H9 (cell line): ENCODE results near the gene CRACR2B. TPM values are rescaled to one million over a fixed set of nuclear protein-coding genes. Genes with fewer than 3 reads are reported as not detected.

ENCODE experiments used
- DNase-seq: peaks from one replicate; pipeline ENCODE4 v3.0.0-alpha.2; 2017
- H2AFZ ChIP-seq: one replicate; pipeline ENCODE4 v1.6.1; 2013; ENCODE audit warnings: mild to moderate bottlenecking, low read length, control low read depth, moderate library complexity
- H2AK5ac ChIP-seq: 2 replicates; pipeline ENCODE4 v1.6.1; 2013; ENCODE audit warnings: low read length, control low read depth, mixed read lengths; ENCODE audit not compliant: insufficient read length
- H2BK120ac ChIP-seq: one replicate; pipeline ENCODE4 v1.6.1; 2013; ENCODE audit warnings: low read depth, mild to moderate bottlenecking, low read length, control low read depth, inconsistent platforms; ENCODE audit not compliant: poor library complexity, severe bottlenecking
- H2BK12ac ChIP-seq: 2 replicates; pipeline ENCODE4 v1.6.1; 2013; ENCODE audit warnings: low read length, control low read depth, mixed read lengths, low read depth; ENCODE audit not compliant: insufficient read length
- H2BK15ac ChIP-seq: 2 replicates; pipeline ENCODE4 v1.6.1; 2013; ENCODE audit warnings: low read depth, low read length, control low read depth
- H2BK20ac ChIP-seq: one replicate; pipeline ENCODE4 v1.6.1; 2013; ENCODE audit warnings: low read depth, mild to moderate bottlenecking, low read length, control low read depth, inconsistent platforms; ENCODE audit not compliant: poor library complexity, severe bottlenecking
- H2BK5ac ChIP-seq: 2 replicates; pipeline ENCODE4 v1.6.1; 2013; ENCODE audit warnings: low read length, control low read depth, mixed read lengths; ENCODE audit not compliant: insufficient read length
- H3K14ac ChIP-seq: 2 replicates; pipeline ENCODE4 v1.6.1; 2013; ENCODE audit warnings: low read length, control low read depth; ENCODE audit not compliant: insufficient read depth
- H3K18ac ChIP-seq: 2 replicates; pipeline ENCODE4 v1.6.1; 2013; ENCODE audit warnings: low read depth, mild to moderate bottlenecking, mixed read lengths, low read length, control low read depth; ENCODE audit not compliant: insufficient read length
- H3K23ac ChIP-seq: 2 replicates; pipeline ENCODE4 v1.6.1; 2013; ENCODE audit warnings: low read length, control low read depth, mixed read lengths, low read depth; ENCODE audit not compliant: insufficient read length
- H3K23me2 ChIP-seq: 2 replicates; pipeline ENCODE4 v1.6.1; 2013; ENCODE audit warnings: low read depth, mild to moderate bottlenecking, mixed read lengths, low read length, control low read depth; ENCODE audit not compliant: insufficient read length, poor library complexity, severe bottlenecking
- H3K27ac ChIP-seq: 2 replicates; pipeline ENCODE4 v1.5.1; 2013; ENCODE audit warnings: low read length, control low read depth, mixed read lengths, low read depth; ENCODE audit not compliant: insufficient read length
- H3K27me3 ChIP-seq: 2 replicates; pipeline ENCODE4 v1.6.1; 2013; ENCODE audit warnings: low read length, control low read depth, inconsistent platforms; ENCODE audit not compliant: insufficient read depth
- H3K4ac ChIP-seq: 2 replicates; pipeline ENCODE4 v1.6.1; 2013; ENCODE audit warnings: low read depth, mild to moderate bottlenecking, control low read depth, inconsistent platforms, low read length, moderate library complexity
- H3K4me1 ChIP-seq: 2 replicates; pipeline ENCODE4 v1.6.1; 2013; ENCODE audit warnings: low read length, control low read depth, inconsistent platforms; ENCODE audit not compliant: insufficient read depth
- H3K4me2 ChIP-seq: 2 replicates; pipeline ENCODE4 v1.6.1; 2013; ENCODE audit warnings: low read length, control low read depth, mixed read lengths; ENCODE audit not compliant: insufficient read length, insufficient read depth
- H3K56ac ChIP-seq: 2 replicates; pipeline ENCODE4 v1.6.1; 2013; ENCODE audit warnings: low read depth, mild to moderate bottlenecking, mixed read lengths, low read length, control low read depth; ENCODE audit not compliant: insufficient read length
- H3K79me1 ChIP-seq: 2 replicates; pipeline ENCODE4 v1.6.1; 2013; ENCODE audit warnings: low read depth, mild to moderate bottlenecking, moderate library complexity, low read length, control low read depth, inconsistent platforms; ENCODE audit not compliant: insufficient read depth, poor library complexity, severe bottlenecking
- H3K79me2 ChIP-seq: 2 replicates; pipeline ENCODE4 v1.6.1; 2013; ENCODE audit warnings: low read length, control low read depth, inconsistent platforms; ENCODE audit not compliant: insufficient read depth
- H3K9ac ChIP-seq: 2 replicates; pipeline ENCODE4 v1.6.1; 2013; ENCODE audit warnings: low read length, control low read depth, mixed read lengths; ENCODE audit not compliant: insufficient read length; ENCODE audit errors: extremely low read depth
- H3K9me3 ChIP-seq: one replicate; pipeline ENCODE4 v1.6.1; 2013; ENCODE audit warnings: low read depth, low read length, inconsistent platforms; ENCODE audit not compliant: control insufficient read depth
- H3T11ph ChIP-seq: one replicate; pipeline ENCODE4 v1.6.1; 2013; ENCODE audit warnings: mild to moderate bottlenecking, low read length, control low read depth, inconsistent platforms
- H4K20me1 ChIP-seq: one replicate; pipeline ENCODE4 v1.6.1; 2013; ENCODE audit not compliant: control insufficient read depth, insufficient read length, insufficient read depth
- H4K5ac ChIP-seq: 2 replicates; pipeline ENCODE4 v1.6.1; 2013; ENCODE audit warnings: low read depth, mild to moderate bottlenecking, mixed read lengths, low read length, control low read depth; ENCODE audit not compliant: insufficient read length
- H4K8ac ChIP-seq: replicated peaks from 2 replicates; pipeline ENCODE4 v1.6.1; 2013; ENCODE audit warnings: low read length, control low read depth, mixed read lengths, low read depth; ENCODE audit not compliant: insufficient read length
- H4K91ac ChIP-seq: 2 replicates; pipeline ENCODE4 v1.6.1; 2013; ENCODE audit warnings: low read depth, mild to moderate bottlenecking, moderate library complexity, mixed read lengths, low read length, control low read depth; ENCODE audit not compliant: insufficient read length
- H3K27ac Mint-ChIP-seq, 3 experiments: 2 replicates in 2 of 3; 3 replicates in 1 of 3; pipeline ENCODE4 v1.8.0; 2020 to 2021; ENCODE audit warnings: mixed read lengths in 3 of 3, mild to moderate bottlenecking in 1 of 3, moderate library complexity in 1 of 3
- H3K27me3 Mint-ChIP-seq: 2 replicates; pipeline ENCODE4 v1.8.0; 2021; ENCODE audit warnings: low read depth, mild to moderate bottlenecking, moderate library complexity, mixed read lengths
- H3K36me3 Mint-ChIP-seq, 3 experiments: 2 replicates in 2 of 3; 3 replicates in 1 of 3; pipeline ENCODE4 v1.8.0; 2020 to 2021; ENCODE audit warnings: low read depth in 3 of 3, mixed read lengths in 3 of 3; ENCODE audit not compliant: insufficient read depth in 1 of 3
- H3K4me1 Mint-ChIP-seq, 2 experiments: 2 replicates each; pipeline ENCODE4 v1.8.0; 2020; ENCODE audit warnings: mixed read lengths in 2 of 2
- H3K4me3 Mint-ChIP-seq, 2 experiments: 2 replicates in 1 of 2; 3 replicates in 1 of 2; pipeline ENCODE4 v1.8.0; 2020 to 2021; ENCODE audit warnings: mild to moderate bottlenecking in 2 of 2, mixed read lengths in 2 of 2, moderate library complexity in 1 of 2
- H3K9me3 Mint-ChIP-seq, 2 experiments: 2 replicates in 1 of 2; 3 replicates in 1 of 2; pipeline ENCODE4 v1.8.0; 2020; ENCODE audit warnings: mild to moderate bottlenecking in 2 of 2, mixed read lengths in 2 of 2, moderate library complexity in 1 of 2
- CTCF ChIP-seq: fragments of 200-600 bp; sonication (generic); conservative IDR thresholded peaks from 3 replicates; pipeline ENCODE4 v1.8.0; 2021; ENCODE audit warnings: antibody characterized with exemption, mild to moderate bottlenecking
- WGBS: extraction: QIAGEN DNeasy Blood & Tissue Kit; methylation state at CpG from one replicate; pipeline ENCODE4 v1.1.7; 2013; ENCODE audit warnings: missing lambda C conversion rate, low lambda C conversion rate, mixed read lengths; ENCODE audit not compliant: insufficient read length; ENCODE audit errors: extremely low coverage; 5-methylcytosine and 5-hydroxymethylcytosine counted together
- total RNA-seq: library from RNA; stranded (reverse); gene quantifications from 2 replicates; pipeline ENCODE4 v1.2.1, GENCODE V29; 2021

The CRACR2B gene
- total RNA-seq, 1 experiment from 2014 or later, result 29.0 TPM

- no peak overlapping the region for H2BK20ac ChIP-seq
- no peak for DNase-seq
- H3K23me2 ChIP-seq, result no peaks in the 10 kb centered on the region
- H3K23ac ChIP-seq, result no peak overlapping the region
- Mint-ChIP-seq H3K27me3 (peaks cover 3% of the 10 kb centered on the region; the same call in 1 of the 2 replicates), H3K36me3 (peaks cover 20 to 43% (median 37%) of the 10 kb centered on the region in 3 experiments), H3K27ac (no peak overlapping the region), H3K4me3 (no peak overlapping the region), H3K4me1 (peaks cover 3 to 4% of the 10 kb centered on the region in 2 experiments), H3K9me3 (no peaks in the 10 kb centered on the region)
- TF ChIP-seq CTCF, result no peak
- no peaks in the 10 kb centered on the region for H3K79me1 ChIP-seq
- H2BK5ac ChIP-seq, result no peak overlapping the region
- 0 out of 2 replicates have a peak, but pooled peaks cover 2% of the 10 kb centered on the region for H3K4me1 ChIP-seq
- no peak overlapping the region for H4K5ac ChIP-seq
- H2BK15ac ChIP-seq, result no peak overlapping the region
- H3K79me2 ChIP-seq, result no peaks in the 10 kb centered on the region
- H2BK12ac ChIP-seq, result no peak overlapping the region
- no peak overlapping the region for H3K14ac ChIP-seq
- H3K18ac ChIP-seq, result no peak overlapping the region
- no peak overlapping the region for H2AFZ ChIP-seq
- no peak overlapping the region for H2BK120ac ChIP-seq
- H3K56ac ChIP-seq, result no peak overlapping the region
- no peak overlapping the region for H4K8ac ChIP-seq
- WGBS, result no CpG with 5 or more reads among the region's 16 CpGs
- H4K20me1 ChIP-seq, result no peaks in the 10 kb centered on the region
- no peak overlapping the region for H2AK5ac ChIP-seq
- no peak overlapping the region for H3K27ac ChIP-seq
- no peak overlapping the region for H3K4ac ChIP-seq
- H3K9me3 ChIP-seq, result no peaks in the 10 kb centered on the region
- no peak overlapping the region for H3K4me2 ChIP-seq
- H3T11ph ChIP-seq, result no peak overlapping the region
- no peak overlapping the region for H3K9ac ChIP-seq
- H4K91ac ChIP-seq, result no peak overlapping the region
- H3K27me3 ChIP-seq, result no peaks in the 10 kb centered on the region
Measured at GRCh38 chr11:875203-875602, 47.5 kb downstream of the CRACR2B start.
